ENCODE results near the gene GLO1. TPM values are rescaled to one million over a fixed set of nuclear protein-coding genes. Genes with fewer than 3 reads are reported as not detected.
A peak's percentile ranks its signal among the peaks of the same experiment; 100 is the strongest.

Gene GLO1
- total and polyA plus RNA-seq, 10 donors: 39.9 to 113 (median 79.4) TPM

- no peak for DNase-seq
- Histone ChIP-seq H3K36me3 (no peaks in the 10 kb centered on the region), H3K27ac (peak overlapping the region in 1 of 8 donors; percentile 95), H3K9me3 (no peaks in the 10 kb centered on the region), H3K4me3 (no peak overlapping the region), H3K27me3 (replicated peaks in 1 of 7) (no peaks in the 10 kb centered on the region), H3K4me1 (peaks cover 10 to 65% (median 29%) of the 10 kb centered on the region in 6 donors)
- 93 to 95% (median 93%) methylated on average over 5 of the region's 5 CpGs for WGBS, 5 donors
- no peak for TF ChIP-seq POLR2AphosphoS5 (IDR thresholded peaks at IDR 0.05)
- TF ChIP-seq, protein P1, sequence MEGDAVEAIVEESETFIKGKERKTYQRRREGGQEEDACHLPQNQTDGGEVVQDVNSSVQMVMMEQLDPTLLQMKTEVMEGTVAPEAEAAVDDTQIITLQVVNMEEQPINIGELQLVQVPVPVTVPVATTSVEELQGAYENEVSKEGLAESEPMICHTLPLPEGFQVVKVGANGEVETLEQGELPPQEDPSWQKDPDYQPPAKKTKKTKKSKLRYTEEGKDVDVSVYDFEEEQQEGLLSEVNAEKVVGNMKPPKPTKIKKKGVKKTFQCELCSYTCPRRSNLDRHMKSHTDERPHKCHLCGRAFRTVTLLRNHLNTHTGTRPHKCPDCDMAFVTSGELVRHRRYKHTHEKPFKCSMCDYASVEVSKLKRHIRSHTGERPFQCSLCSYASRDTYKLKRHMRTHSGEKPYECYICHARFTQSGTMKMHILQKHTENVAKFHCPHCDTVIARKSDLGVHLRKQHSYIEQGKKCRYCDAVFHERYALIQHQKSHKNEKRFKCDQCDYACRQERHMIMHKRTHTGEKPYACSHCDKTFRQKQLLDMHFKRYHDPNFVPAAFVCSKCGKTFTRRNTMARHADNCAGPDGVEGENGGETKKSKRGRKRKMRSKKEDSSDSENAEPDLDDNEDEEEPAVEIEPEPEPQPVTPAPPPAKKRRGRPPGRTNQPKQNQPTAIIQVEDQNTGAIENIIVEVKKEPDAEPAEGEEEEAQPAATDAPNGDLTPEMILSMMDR (IDR thresholded peaks at IDR 0.05 in 8 of 11, conservative IDR thresholded peaks at IDR 0.05 in 3 of 11): no peak
- no peak for TF ChIP-seq POLR2A (IDR thresholded peaks at IDR 0.05)
- intact Hi-C loops (cut with DNase I; ENCODE audit: low total_unique reads): no loop called here
These were observed 65.2 kb downstream of the GLO1 start for GRCh38 chr6:38637756-38638155.

GRCh38 chr6:38636027-38636426 is 66.9 kb downstream of the GLO1 start:
- H3K36me3 ChIP-seq: no peaks in the 10 kb centered on the region
- TF ChIP-seq, protein P1 (IDR thresholded peaks at IDR 0.05 in 8 of 11, conservative IDR thresholded peaks at IDR 0.05 in 3 of 11): no peak
- TF ChIP-seq POLR2A (IDR thresholded peaks at IDR 0.05): no peak
- TF ChIP-seq POLR2AphosphoS5 (IDR thresholded peaks at IDR 0.05): no peak
- H3K4me3 ChIP-seq: no peak overlapping the region
- H3K9me3 ChIP-seq: peaks cover 0 to 6% (median 0%) of the 10 kb centered on the region in 8 donors
- DNase-seq: no peak
- 49 to 95% (median 93%) methylated on average over 1 of the region's 1 CpG for WGBS, 5 donors
- H3K27ac ChIP-seq: no peak overlapping the region
- H3K4me1 ChIP-seq: peaks cover 6 to 59% (median 25%) of the 10 kb centered on the region in 6 donors
- intact Hi-C loops (cut with DNase I; ENCODE audit: low total_unique reads): no loop called here
- no peaks in the 10 kb centered on the region for H3K27me3 ChIP-seq (replicated peaks in 1 of 7)

DNA sequence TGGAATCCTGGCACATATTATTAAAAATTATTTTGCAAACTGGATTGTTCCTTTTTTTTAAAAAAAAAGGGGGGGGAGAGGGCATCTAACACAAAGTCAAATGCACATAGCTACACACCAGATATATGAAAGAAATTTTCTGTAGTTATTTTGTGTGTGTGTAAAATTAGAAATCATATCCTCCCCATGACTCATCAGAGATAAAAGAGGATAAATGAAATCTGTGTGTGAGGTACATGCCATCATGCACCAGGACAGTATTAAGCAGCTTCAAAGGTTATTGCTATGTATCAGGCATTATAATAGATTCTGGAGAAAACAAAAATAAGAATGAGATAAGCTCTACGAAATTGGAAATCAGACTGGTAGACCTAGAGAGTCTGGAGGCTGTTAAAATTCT is 68.4 kb downstream of the GLO1 start:
- 78 to 90% (median 79%) methylated on average over 1 of the region's 1 CpG for WGBS, 5 donors
- no peak overlapping the region for H3K27ac ChIP-seq
- peaks cover 0 to 6% (median 0%) of the 10 kb centered on the region in 8 donors for H3K9me3 ChIP-seq
- peaks cover 0 to 50% (median 18%) of the 10 kb centered on the region in 6 donors for H3K4me1 ChIP-seq
- no peak for DNase-seq
- no peaks in the 10 kb centered on the region for H3K27me3 ChIP-seq (replicated peaks in 1 of 7)
- intact Hi-C loops (cut with DNase I; ENCODE audit: low total_unique reads): no loop called here
- no peak overlapping the region for H3K4me3 ChIP-seq
- TF ChIP-seq POLR2A (IDR thresholded peaks at IDR 0.05) (no peak), POLR2AphosphoS5 (IDR thresholded peaks at IDR 0.05) (no peak)
- TF ChIP-seq, protein P1 (IDR thresholded peaks at IDR 0.05 in 8 of 11, conservative IDR thresholded peaks at IDR 0.05 in 3 of 11): no peak
- H3K36me3 ChIP-seq: no peaks in the 10 kb centered on the region

GRCh38 chr6:38632490-38632889 is 70.5 kb downstream of the GLO1 start:
- intact Hi-C loops (cut with DNase I; ENCODE audit: low total_unique reads): no loop called here
- peaks cover 0 to 6% (median 0%) of the 10 kb centered on the region in 8 donors for H3K9me3 ChIP-seq
- DNase-seq: no peak
- TF ChIP-seq POLR2A (IDR thresholded peaks at IDR 0.05): no peak
- TF ChIP-seq, protein P1 (IDR thresholded peaks at IDR 0.05 in 8 of 11, conservative IDR thresholded peaks at IDR 0.05 in 3 of 11): no peak
- TF ChIP-seq POLR2AphosphoS5 (IDR thresholded peaks at IDR 0.05): no peak
- no peak overlapping the region for H3K27ac ChIP-seq
- H3K27me3 ChIP-seq (replicated peaks in 1 of 7): no peaks in the 10 kb centered on the region
- H3K4me1 ChIP-seq: peaks cover 0 to 32% (median 7%) of the 10 kb centered on the region in 6 donors
- no peaks in the 10 kb centered on the region for H3K36me3 ChIP-seq
- 69 to 89% (median 80%) methylated on average over 1 of the region's 1 CpG for WGBS, 5 donors
- H3K4me3 ChIP-seq: no peak overlapping the region

Measured in spleen (tissue), 11 donors.